DND-41 (cell line): Measurements from ENCODE around the gene FAM217A.

Experiments used
- ATAC-seq: fragments of 200-7000 bp; cut with Tn5 transposase; 3 replicates; pipeline ENCODE4 v1.9.1; 2021; ENCODE audit warnings: low read depth; ENCODE audit not compliant: insufficient read depth
- DNase-seq: peaks from one replicate; pipeline ENCODE4 v3.0.0-alpha.2; 2020
- H2AFZ ChIP-seq: 2 replicates; pipeline ENCODE4 v1.6.0; 2012; ENCODE audit warnings: low read depth, low read length
- H3K27ac ChIP-seq: 2 replicates; pipeline ENCODE4 v1.5.1; 2012; ENCODE audit warnings: low read length, inconsistent platforms
- H3K27me3 ChIP-seq: fragments of 200-600 bp; sonication (generic); 2 replicates; pipeline ENCODE4 v1.6.0; 2012; ENCODE audit warnings: low read length, mild to moderate bottlenecking, inconsistent platforms; ENCODE audit not compliant: insufficient read depth, poor library complexity
- H3K36me3 ChIP-seq: 2 replicates; pipeline ENCODE4 v1.5.1; 2012; ENCODE audit warnings: low read length, inconsistent platforms; ENCODE audit not compliant: insufficient read depth
- H3K4me1 ChIP-seq: 2 replicates; pipeline ENCODE4 v1.5.1; 2012; ENCODE audit warnings: mild to moderate bottlenecking, low read length; ENCODE audit not compliant: insufficient read depth
- H3K4me2 ChIP-seq: 2 replicates; pipeline ENCODE4 v1.6.0; 2012; ENCODE audit warnings: mild to moderate bottlenecking, moderate library complexity, low read length, inconsistent platforms; ENCODE audit not compliant: insufficient read depth
- H3K4me3 ChIP-seq, 2 experiments: fragments of 200-600 bp in 1 of 2; shearing (Covaris generic) in 1 of 2; 2 replicates each; pipeline ENCODE4 v1.5.1; 2012 to 2016; ENCODE audit warnings: inconsistent platforms in 2 of 2, low read length in 2 of 2, mild to moderate bottlenecking in 2 of 2, low read depth in 1 of 2, moderate library complexity in 1 of 2
- H3K79me2 ChIP-seq: 2 replicates; pipeline ENCODE4 v1.6.0; 2012; ENCODE audit warnings: low read length, inconsistent platforms; ENCODE audit not compliant: insufficient read depth
- H3K9ac ChIP-seq: 2 replicates; pipeline ENCODE4 v1.6.0; 2012; ENCODE audit warnings: low read depth, mild to moderate bottlenecking, inconsistent platforms, low read length, moderate library complexity
- H3K9me3 ChIP-seq: 2 replicates; pipeline ENCODE4 v1.5.1; 2012; ENCODE audit warnings: low read length, moderate library complexity, mild to moderate bottlenecking, inconsistent platforms; ENCODE audit not compliant: insufficient read depth, severe bottlenecking
- H4K20me1 ChIP-seq: 2 replicates; pipeline ENCODE4 v1.6.0; 2012; ENCODE audit warnings: low read length; ENCODE audit not compliant: insufficient read depth
- CTCF ChIP-seq: IDR thresholded peaks from 2 replicates; pipeline ENCODE4 v1.5.1; 2012; ENCODE audit warnings: borderline replicate concordance, low read length, moderate library complexity, mild to moderate bottlenecking; ENCODE audit not compliant: poor library complexity, severe bottlenecking; ENCODE audit errors: extremely low read depth
- EZH2 ChIP-seq: IDR thresholded peaks from 3 replicates; pipeline ENCODE4 v1.6.1; 2012; ENCODE audit warnings: borderline replicate concordance, low read depth, mild to moderate bottlenecking, moderate library complexity, low read length, inconsistent platforms; ENCODE audit not compliant: severe bottlenecking

Gene FAM217A

GRCh38 chr6:4078691-4079471, at the start of gene FAM217A:
TSS of gene FAM217A (minus strand) at chr6:4079137. CDS start at chr6:4077414, 1,723 bp downstream.
- TF ChIP-seq CTCF = no peak
- no peak for TF ChIP-seq EZH2
- no peak for DNase-seq
- Histone ChIP-seq H3K27me3 (no peaks in the 10 kb centered on the region), H3K79me2 (no peaks in the 10 kb centered on the region), H3K27ac (no peak within 1 kb of the TSS), H3K4me3 (no peak within 1 kb of the TSS), H3K4me1 (no peaks in the 10 kb centered on the region), H2AFZ (no peak within 1 kb of the TSS), H3K36me3 (no peaks in the 10 kb centered on the region), H3K9ac (no peak within 1 kb of the TSS), H4K20me1 (no peaks in the 10 kb centered on the region), H3K4me2 (no peak within 1 kb of the TSS), H3K9me3 (no peaks in the 10 kb centered on the region)
- no peak for ATAC-seq

GRCh38 chr6:4128072-4128471, 49.1 kb upstream of the FAM217A start:
- TF ChIP-seq CTCF (no peak), EZH2 (no peak)
- Histone ChIP-seq H3K27me3 (no peaks in the 10 kb centered on the region), H3K4me3 (no peak overlapping the region), H3K4me2 (no peak overlapping the region), H3K79me2 (peaks cover 8% of the 10 kb centered on the region), H4K20me1 (peaks cover 3% of the 10 kb centered on the region; the same call in 1 of the 2 replicates), H3K27ac (no peak overlapping the region), H3K9me3 (peaks cover 7% of the 10 kb centered on the region), H3K36me3 (peaks cover 86% of the 10 kb centered on the region), H2AFZ (no peak overlapping the region), H3K9ac (no peak overlapping the region), H3K4me1 (no peaks in the 10 kb centered on the region)
- DNase-seq = no peak
- no peak for ATAC-seq

- DNase-seq (no peak), ATAC-seq (no peak)
- Histone ChIP-seq H4K20me1 (no peaks in the 10 kb centered on the region), H3K36me3 (peaks cover 79% of the 10 kb centered on the region), H3K4me1 (no peaks in the 10 kb centered on the region), H3K4me2 (no peak overlapping the region), H3K9ac (no peak overlapping the region), H3K27me3 (no peaks in the 10 kb centered on the region), H3K27ac (no peak overlapping the region), H3K9me3 (no peaks in the 10 kb centered on the region), H3K79me2 (no peaks in the 10 kb centered on the region), H3K4me3 (no peak overlapping the region), H2AFZ (no peak overlapping the region)
- no peak for TF ChIP-seq EZH2
- no peak for TF ChIP-seq CTCF
These were observed 47.3 kb upstream of the FAM217A start for GRCh38 chr6:4125933-4126864.
